ENCODE results near the gene OR13C3. TPM values are rescaled to one million over a fixed set of nuclear protein-coding genes. Genes with fewer than 3 reads are reported as not detected.
"Not testable (repeated sequence)": the region's sequence is repeated elsewhere in the genome, so short reads cannot be mapped to it uniquely, and the experiment has no call there.

The OR13C3 gene
- total RNA-seq, 1 donor from 2014 or later: not detected

GRCh38 chr9:104544644-104545043 lies 8.0 kb upstream of the OR13C3 start:
- Histone ChIP-seq H3K4me3 (no peak overlapping the region), H3K27ac (no peak overlapping the region), H3K36me3 (no peaks in the 10 kb centered on the region), H3K9me3 (no peaks in the 10 kb centered on the region), H3K27me3 (no peaks in the 10 kb centered on the region), H3K4me1 (no peaks in the 10 kb centered on the region)
- DNase-seq (ENCODE audit: extremely low spot score in 2 of 2): no peak
- intact Hi-C loops (cut with DNase I): no loop called here
- TF ChIP-seq POLR2AphosphoS5 (IDR thresholded peaks at IDR 0.05; ENCODE audit: insufficient read depth in 1 of 2, low read depth in 1 of 2) (no peak), CTCF (IDR thresholded peaks at IDR 0.05) (no peak), POLR2A (IDR thresholded peaks at IDR 0.05) (no peak)

GRCh38 chr9:104539275-104539674 lies 2.6 kb upstream of the OR13C3 start:
- Histone ChIP-seq H3K9me3 (no peaks in the 10 kb centered on the region), H3K4me3 (no peak overlapping the region), H3K4me1 (no peaks in the 10 kb centered on the region), H3K27me3 (no peaks in the 10 kb centered on the region), H3K36me3 (no peaks in the 10 kb centered on the region), H3K27ac (no peak overlapping the region)
- intact Hi-C loops (cut with DNase I): no loop called here
- TF ChIP-seq POLR2AphosphoS5 (IDR thresholded peaks at IDR 0.05; ENCODE audit: insufficient read depth in 1 of 2, low read depth in 1 of 2) (no peak), CTCF (IDR thresholded peaks at IDR 0.05) (no peak), POLR2A (IDR thresholded peaks at IDR 0.05) (no peak)
- no peak for DNase-seq (ENCODE audit: extremely low spot score in 2 of 2)

DNA sequence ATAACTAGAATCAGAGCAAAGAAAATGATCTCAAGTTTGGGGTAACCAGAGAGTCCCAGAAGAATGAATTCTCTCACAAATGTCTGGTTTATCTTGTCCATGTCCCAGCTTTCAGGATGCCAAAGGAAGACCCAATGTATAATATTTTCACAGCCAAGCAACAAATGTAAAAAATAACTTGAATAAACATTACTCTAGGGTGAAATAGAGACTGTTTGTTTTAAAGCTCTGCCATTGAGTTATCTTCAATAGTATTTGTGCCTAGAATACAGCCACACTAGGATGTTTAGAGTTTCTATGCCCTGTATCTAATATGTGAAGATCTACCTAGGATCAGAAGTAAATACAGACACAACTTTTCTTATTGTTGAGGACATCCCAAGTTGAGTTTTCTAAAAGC lies 9.5 kb downstream of the OR13C3 start, which contains the start of gene OR13C4:
OR13C4 (minus strand) TSS at position 101 of the 400 bp plus-strand sequence; CDS start at position 101, 0 bp downstream.
- H3K4me1 ChIP-seq: no peaks in the 10 kb centered on the region
- no peak for DNase-seq (ENCODE audit: extremely low spot score in 2 of 2)
- intact Hi-C loops (cut with DNase I): no loop called here
- no peaks in the 10 kb centered on the region for H3K27me3 ChIP-seq
- TF ChIP-seq CTCF (IDR thresholded peaks at IDR 0.05) (no peak), POLR2A (IDR thresholded peaks at IDR 0.05) (no peak), POLR2AphosphoS5 (IDR thresholded peaks at IDR 0.05; ENCODE audit: insufficient read depth in 1 of 2, low read depth in 1 of 2) (no peak)
- H3K36me3 ChIP-seq: no peaks in the 10 kb centered on the region
- H3K9me3 ChIP-seq: no peaks in the 10 kb centered on the region
- H3K27ac ChIP-seq: no peak within 1 kb of the TSS
- no peak within 1 kb of the TSS for H3K4me3 ChIP-seq

GRCh38 chr9:104520241-104520640 lies 16.4 kb downstream of the OR13C3 start:
- H3K27me3 ChIP-seq; H3K9me3 ChIP-seq; H3K36me3 ChIP-seq; H3K4me3 ChIP-seq; H3K4me1 ChIP-seq; DNase-seq (ENCODE audit: extremely low spot score in 2 of 2); intact Hi-C loops (cut with DNase I); H3K27ac ChIP-seq: not testable (repeated sequence)

DNA sequence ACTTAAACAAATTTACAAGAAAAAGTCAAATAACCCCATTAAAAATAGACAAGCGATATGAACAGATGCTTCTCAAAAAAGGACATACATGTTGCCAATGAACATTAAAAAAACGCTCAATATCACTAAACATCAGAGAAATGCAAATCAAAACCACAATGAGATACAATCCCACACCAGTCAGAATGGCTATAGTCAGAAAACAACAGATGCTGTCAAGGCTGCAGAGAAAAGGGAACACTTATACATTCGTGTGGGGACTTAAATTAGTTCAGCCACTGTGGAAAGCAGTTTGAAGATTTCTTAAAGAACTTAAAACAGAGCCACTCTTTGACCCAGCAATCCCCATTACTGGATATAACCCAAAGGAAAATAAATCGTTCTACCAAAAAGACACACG lies 21.8 kb downstream of the OR13C3 start:
- Histone ChIP-seq H3K4me1 (no peaks in the 10 kb centered on the region), H3K4me3 (no peak overlapping the region), H3K36me3 (no peaks in the 10 kb centered on the region), H3K27ac (no peak overlapping the region), H3K27me3 (no peaks in the 10 kb centered on the region), H3K9me3 (no peaks in the 10 kb centered on the region)
- no peak for DNase-seq (ENCODE audit: extremely low spot score in 2 of 2)
- TF ChIP-seq CTCF (IDR thresholded peaks at IDR 0.05) (no peak), POLR2AphosphoS5 (IDR thresholded peaks at IDR 0.05; ENCODE audit: insufficient read depth in 1 of 2, low read depth in 1 of 2) (no peak), POLR2A (IDR thresholded peaks at IDR 0.05) (no peak)
- intact Hi-C loops (cut with DNase I): no loop called here

GRCh38 chr9:104506565-104506964 lies 30.1 kb downstream of the OR13C3 start:
- no peaks in the 10 kb centered on the region for H3K9me3 ChIP-seq
- no peak for TF ChIP-seq CTCF (IDR thresholded peaks at IDR 0.05)
- TF ChIP-seq POLR2A (IDR thresholded peaks at IDR 0.05): no peak
- TF ChIP-seq POLR2AphosphoS5 (IDR thresholded peaks at IDR 0.05; ENCODE audit: insufficient read depth in 1 of 2, low read depth in 1 of 2): no peak
- no peak for DNase-seq (ENCODE audit: extremely low spot score in 2 of 2)

More at GRCh38 chr9:104506565-104506964, 30.1 kb downstream of the OR13C3 start:
- Histone ChIP-seq H3K27me3 (no peaks in the 10 kb centered on the region), H3K36me3 (no peaks in the 10 kb centered on the region), H3K4me3 (no peak overlapping the region), H3K27ac (no peak overlapping the region), H3K4me1 (no peaks in the 10 kb centered on the region)
- intact Hi-C loops (cut with DNase I): no loop called here

Data from vagina (tissue), 2 donors.